HG02852 (cell line): ENCODE measurements around the gene UTP4.
"Not testable (repeated sequence)": the region's sequence is repeated elsewhere in the genome, so short reads cannot be mapped to it uniquely, and the experiment has no call there.

Source experiments
- ATAC-seq: cut with Tn5 transposase; IDR thresholded peaks from one replicate; pipeline ENCODE4 v1.9.1; 2021; ENCODE audit warnings: mild to moderate bottlenecking, moderate library complexity; ENCODE audit not compliant: unreplicated experiment

Gene UTP4

DNA sequence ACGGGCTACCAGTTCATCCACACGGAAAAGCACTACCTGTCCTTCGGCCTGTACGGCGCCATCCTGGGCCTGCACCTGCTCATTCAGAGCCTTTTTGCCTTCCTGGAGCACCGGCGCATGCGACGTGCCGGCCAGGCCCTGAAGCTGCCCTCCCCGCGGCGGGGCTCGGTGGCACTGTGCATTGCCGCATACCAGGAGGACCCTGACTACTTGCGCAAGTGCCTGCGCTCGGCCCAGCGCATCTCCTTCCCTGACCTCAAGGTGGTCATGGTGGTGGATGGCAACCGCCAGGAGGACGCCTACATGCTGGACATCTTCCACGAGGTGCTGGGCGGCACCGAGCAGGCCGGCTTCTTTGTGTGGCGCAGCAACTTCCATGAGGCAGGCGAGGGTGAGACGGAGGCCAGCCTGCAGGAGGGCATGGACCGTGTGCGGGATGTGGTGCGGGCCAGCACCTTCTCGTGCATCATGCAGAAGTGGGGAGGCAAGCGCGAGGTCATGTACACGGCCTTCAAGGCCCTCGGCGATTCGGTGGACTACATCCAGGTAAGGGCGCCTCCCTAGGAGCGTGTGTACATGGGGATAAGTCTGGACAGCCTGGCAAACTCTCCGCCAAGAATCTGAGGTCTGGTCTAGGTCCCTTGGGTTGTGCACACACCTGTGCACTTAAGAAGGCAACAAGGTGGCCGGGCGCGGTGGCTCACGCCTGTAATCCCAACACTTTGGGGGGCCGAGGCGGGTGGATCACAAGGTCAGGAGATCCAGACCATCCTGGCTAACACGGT lies 22.8 kb upstream of the UTP4 start:
- ATAC-seq: no peak

GRCh38 chr16:69110406-69110805 lies 22.0 kb upstream of the UTP4 start:
- no peak for ATAC-seq

GRCh38 chr16:69111216-69111875 lies 21.1 kb upstream of the UTP4 start:
- no peak for ATAC-seq

DNA sequence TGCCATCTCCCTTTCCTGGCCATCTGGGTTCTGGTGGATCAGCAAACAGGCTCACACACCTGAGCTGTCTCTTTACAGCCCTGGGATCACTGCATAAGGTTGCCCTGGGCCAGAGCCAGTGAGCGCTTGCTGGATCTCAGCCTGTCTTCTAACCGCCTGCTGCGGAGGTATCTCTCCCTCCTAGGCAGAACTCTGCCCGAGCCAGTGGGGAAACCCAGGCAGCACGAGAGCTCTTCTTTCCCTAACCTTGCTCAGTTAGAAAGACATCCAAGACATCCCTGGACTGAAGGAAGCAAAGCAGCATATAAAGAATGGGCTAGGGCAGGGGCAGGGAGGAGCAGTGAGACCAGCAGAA lies 20.6 kb upstream of the UTP4 start:
- ATAC-seq: no peak

DNA sequence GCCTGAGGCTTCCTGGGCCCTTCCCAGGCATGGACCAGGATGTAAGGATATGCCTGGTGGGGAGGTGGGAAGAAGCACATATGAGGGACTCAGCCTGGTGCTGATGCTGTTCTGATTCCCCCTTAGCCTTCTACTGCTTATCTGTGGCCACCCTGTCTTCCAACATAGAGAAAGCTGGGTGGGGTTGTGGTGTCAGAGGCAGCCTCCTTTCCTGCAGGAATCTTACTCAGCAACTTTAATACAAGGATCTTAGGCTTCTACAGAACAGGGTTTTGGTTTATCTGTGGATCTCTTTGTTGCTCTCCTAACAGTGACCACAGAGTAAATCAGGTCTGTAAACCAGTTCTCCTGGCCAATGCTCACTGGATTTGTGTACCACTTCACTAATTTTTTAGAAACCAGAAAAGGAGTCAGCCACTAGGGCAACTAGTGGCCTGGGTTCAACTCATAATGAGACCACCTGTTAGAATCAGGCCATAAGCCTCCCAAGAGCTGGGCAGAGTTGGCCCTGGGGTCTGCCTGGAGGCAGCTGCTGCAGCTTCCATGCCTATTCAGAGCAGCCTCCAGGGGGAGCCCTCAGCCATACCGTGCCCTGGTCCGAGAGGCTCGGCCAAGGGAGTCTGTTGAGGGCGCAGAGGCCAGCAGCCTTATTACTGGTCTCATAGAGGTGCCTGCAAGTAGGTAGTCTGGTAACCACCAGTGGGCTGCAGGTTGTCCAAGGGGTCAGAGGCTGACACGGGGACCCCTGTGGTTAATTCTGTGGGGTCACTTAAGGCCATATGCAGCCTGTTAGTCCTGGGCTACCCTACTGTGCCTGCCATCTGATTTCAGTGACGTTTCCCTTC lies 19.9 kb upstream of the UTP4 start:
- no peak for ATAC-seq

DNA sequence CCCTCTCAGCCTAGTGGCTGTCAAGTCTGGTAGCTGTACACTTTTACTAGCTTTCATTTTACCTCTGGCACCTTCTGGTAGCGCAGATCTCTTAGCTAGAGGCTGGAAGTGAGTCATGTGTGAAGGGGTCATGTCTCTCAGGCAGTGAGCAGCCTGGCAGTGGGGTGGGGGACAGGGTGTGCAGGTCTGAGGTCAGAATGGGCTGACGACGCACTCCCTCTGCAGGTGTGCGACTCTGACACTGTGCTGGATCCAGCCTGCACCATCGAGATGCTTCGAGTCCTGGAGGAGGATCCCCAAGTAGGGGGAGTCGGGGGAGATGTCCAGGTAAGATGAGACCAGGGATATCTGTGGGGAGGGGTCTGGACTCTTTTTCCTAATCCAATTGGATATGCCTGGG lies 19.2 kb upstream of the UTP4 start:
- no peak for ATAC-seq

- ATAC-seq: no peak
These were observed 18.0 kb upstream of the UTP4 start for GRCh38 chr16:69114346-69114975.

DNA sequence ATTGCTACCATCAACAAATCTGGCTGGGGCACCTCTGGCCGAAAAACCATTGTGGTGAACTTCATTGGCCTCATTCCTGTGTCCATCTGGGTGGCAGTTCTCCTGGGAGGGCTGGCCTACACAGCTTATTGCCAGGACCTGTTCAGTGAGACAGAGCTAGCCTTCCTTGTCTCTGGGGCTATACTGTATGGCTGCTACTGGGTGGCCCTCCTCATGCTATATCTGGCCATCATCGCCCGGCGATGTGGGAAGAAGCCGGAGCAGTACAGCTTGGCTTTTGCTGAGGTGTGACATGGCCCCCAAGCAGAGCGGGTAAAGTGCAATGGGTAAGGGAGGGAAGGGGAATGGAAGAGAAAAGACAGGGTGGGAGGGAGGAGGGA lies 17.5 kb upstream of the UTP4 start:
- ATAC-seq: no peak

- no peak for ATAC-seq
These were observed 17.1 kb upstream of the UTP4 start for GRCh38 chr16:69115361-69115760.

- no peak for ATAC-seq
These were observed 16.6 kb upstream of the UTP4 start for GRCh38 chr16:69115837-69116236.

GRCh38 chr16:69116256-69116875 lies 16.1 kb upstream of the UTP4 start:
- ATAC-seq: no peak

GRCh38 chr16:69116906-69117305 lies 15.5 kb upstream of the UTP4 start:
- no peak for ATAC-seq

DNA sequence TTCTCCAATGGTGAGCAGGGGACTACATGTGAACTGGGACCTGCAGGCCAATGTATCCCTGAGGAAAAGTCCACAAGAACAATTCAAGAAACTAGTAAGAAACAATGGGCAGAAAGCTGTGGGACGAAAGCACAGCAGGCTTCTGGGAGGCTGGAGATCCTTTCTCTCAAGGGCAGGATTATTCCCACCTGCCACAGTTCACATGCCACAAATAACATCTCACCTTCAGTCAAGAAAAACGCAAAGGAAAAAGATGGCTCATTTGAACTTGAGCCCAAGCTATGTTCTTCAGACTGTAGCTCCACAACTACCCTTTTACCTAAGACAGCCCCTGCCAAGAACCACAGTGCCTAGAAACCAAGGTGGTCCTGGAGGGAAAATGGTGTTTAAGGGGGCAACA lies 14.0 kb upstream of the UTP4 start:
- no peak for ATAC-seq

GRCh38 chr16:69118994-69119393 lies 13.5 kb upstream of the UTP4 start:
- ATAC-seq: no peak

DNA sequence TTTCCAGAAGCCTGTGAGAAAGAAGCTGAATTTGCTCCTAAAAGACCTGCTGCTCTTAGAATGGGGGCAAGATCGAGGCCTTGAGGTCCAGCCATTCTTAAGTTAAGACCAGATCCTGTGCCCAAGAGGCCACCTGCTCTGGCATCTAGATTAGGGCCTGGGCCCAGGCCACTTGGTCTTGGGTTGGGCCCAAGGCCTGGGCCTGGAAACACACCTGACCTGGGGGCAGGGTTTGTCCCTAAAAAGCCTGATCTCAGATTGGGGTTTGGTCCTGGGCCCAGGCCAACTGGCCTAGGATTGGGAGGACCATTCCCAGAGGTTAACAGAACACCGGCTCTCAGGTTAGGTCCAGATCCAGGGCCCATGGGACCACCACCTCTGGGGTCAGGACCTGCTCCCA lies 12.9 kb upstream of the UTP4 start:
- no peak for ATAC-seq

DNA sequence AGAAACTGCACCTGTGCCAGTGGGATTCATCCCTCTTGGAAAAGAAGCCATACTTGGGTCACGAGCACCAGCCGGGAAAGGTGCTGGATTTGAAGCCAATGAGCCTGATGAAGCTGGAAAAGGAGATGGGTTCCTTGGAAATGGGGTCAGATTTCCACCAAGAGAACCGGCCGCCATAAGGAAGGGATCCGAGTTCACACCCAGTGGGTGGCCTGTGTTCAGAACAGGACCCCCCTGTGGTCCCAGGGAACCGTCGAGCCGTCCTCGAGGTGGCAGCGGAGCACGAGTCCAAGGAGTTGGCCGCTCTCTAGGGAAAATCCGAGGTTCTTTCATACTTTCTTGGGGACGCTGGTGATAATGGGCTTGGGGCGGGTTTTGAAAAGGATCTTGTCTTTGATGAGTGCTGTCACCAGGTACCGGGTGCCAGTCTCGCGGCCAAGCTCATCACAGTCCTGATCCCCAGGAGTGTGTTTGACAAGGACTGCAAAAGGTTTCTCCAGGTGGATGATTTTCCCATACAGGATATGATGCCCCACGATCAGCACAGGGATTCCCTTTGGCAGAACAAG lies 12.3 kb upstream of the UTP4 start:
- no peak for ATAC-seq

- ATAC-seq: no peak
These were observed 8.5 kb upstream of the UTP4 start for GRCh38 chr16:69123910-69124309.

DNA sequence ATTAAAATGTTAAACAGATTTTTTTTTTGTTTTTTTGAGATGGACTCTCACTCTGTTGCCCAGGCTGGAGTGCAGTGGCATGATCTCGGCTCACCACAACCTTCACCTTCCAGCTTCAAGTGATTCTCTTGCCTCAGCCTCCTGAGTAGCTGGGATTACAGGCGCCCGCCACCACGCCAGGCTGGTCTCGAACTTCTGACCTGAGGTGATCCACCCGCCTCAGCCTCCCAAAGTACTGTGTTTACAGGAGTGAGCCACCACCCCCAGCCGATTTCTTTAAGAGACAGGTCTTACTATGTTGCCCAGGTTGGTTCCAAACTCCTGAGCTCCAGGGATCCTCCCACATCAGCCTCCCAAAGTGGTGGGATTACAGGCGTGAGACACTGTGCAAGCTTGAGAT lies 8.0 kb upstream of the UTP4 start:
- not testable (repeated sequence) for ATAC-seq

DNA sequence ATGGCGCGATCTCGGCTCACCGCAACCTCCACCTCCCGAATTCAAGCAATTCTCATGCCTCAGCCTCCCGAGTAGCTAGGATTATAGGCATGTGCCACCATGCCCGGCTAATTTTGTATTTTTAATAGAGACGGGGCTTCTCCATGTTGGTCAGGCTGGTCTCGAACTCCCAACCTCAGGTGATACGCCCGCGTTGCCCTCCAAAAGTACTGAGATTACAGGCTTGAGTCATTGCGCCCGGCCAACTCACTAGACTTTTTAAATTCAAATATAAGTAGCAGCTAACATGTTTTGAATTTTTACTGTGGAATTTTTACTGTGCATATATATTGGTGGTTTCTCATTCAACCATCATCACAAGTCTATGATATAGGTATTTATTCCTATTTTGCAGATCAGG lies 7.5 kb upstream of the UTP4 start:
- ATAC-seq: not testable (repeated sequence)

GRCh38 chr16:69126221-69126620 lies 6.2 kb upstream of the UTP4 start:
- no peak for ATAC-seq

DNA sequence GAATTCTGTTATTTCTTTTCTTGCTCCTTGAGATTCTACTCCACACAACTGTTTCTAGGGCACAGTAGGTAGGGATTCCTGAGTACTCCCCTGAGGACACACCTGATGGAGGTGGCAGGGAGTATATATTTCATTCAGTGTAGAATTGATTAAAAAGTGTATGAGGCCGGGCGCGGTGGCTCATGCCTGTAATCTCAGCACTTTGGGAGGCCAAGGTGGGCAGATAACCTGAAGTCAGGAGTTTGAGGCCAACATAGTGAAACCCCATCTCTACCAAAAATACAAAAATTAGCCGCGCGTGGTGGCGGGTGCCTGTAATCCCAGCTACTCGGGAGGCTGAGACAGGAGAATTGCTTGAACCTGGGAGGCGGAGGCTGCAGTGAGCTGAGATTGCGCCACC lies 5.6 kb upstream of the UTP4 start:
- ATAC-seq: not testable (repeated sequence)
